Inferior parietal cortex (tissue), 1 donor: ENCODE data around the gene TMPRSS2.

Experiments
- DNase-seq: peaks from one replicate; pipeline ENCODE4 v3.0.0-alpha.2; 2016; ENCODE audit errors: extremely low spot score

TMPRSS2 gene

DNA sequence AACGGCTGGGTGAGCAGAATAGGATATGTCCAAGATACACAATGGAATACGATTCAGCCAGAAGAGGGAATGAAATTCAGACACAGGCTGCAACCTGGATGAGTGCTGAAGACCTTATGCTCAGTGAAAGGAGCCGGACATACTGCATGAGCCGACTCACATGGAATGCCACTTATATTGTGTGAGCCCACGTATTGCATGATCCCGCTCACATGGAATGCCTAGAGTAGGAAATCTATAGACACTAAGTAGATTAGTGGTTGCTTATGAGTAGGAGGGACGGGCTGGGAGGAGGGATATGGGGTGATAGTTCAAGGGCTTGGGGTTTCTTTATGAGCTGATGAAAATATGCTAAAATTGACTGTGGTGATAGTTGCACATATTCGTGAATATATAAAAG, 26.8 kb downstream of the TMPRSS2 start:
- no peak for DNase-seq

DNA sequence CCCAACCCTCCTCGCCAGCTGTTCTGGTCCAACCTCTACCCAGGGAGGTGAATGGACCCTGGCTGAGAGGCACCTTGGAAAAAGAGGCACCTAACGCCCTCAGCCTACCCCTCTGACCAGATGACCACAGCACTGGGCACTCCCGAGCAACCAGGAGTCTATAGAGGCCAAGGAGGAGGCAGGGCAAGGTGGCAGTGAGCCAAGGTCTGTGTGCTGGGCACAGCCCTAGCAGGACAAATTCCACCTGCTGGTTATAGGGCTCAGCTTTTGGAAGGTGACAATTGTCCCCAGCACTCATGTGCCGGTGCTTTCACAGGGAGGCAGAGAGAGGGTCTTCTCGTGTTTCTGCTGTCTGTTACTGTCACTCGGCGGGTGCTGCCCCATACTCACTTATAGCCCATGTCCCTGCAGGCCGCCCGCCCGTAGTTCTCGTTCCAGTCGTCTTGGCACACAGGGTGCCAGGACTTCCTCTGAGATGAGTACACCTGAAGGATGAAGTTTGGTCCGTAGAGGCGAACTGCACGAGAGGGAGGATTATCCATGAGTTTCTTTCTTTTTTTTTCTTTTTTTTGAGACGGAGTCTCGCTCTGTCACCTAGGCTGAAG, 27.8 kb downstream of the TMPRSS2 start:
- no peak for DNase-seq

DNA sequence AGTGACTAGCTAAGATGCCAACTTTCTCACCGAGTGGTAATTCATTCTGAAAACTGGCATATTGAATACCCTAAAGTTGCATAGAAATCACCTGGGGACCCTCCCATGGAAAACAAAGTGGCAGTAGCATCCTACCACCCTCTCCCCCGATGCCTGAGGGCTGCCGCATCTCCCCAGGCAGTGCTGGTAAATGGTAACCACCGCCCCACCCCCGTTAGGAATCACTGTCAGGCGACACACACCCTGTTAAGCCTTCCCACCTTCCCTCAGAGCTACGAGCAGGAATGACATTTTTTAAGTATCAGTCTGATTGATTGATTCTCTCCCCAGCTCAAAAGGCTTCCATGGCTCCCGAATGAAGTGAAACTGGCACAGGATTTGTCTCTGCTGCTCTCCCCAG, 28.3 kb downstream of the TMPRSS2 start:
- DNase-seq = no peak

DNA sequence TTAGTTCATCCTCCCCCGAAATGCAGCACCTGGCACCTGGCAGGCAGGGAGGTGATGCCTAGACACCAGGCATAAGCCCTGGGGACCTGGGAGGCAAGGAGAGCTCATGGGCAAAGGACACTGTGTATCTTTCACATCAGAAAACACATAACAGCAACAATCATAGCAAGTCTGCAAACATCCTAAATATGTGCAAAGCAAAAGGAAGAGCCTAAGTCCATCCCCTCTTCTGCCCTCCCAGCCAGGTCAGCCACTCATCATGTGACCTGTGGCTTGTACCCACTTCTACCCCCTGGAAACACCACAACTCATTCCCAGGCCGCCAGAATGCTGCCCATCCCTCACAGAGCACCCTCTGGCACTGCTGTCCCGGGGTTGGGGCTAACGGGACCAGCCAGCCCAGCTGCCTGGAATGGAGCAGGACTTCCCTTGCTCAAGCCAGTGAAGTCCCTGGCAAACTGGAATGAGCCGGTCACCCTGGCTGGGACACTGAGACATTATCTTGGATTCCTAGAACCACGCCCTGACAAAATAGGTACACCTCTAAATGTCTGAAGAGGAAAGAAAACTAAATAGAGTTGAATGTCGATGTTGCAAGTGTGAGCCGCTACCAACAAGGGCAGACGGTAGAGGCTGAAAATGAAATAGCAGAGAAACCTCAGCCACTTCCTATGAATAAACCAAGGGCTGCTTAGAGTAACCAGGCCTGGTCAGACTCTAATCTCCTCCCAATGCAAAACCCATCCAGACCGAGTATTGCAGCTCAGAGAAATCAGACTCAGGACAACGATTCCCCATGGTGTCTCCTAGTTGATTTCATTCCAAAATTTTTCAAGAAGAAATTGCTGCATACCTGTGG, 29.4 kb downstream of the TMPRSS2 start:
- no peak for DNase-seq

DNA sequence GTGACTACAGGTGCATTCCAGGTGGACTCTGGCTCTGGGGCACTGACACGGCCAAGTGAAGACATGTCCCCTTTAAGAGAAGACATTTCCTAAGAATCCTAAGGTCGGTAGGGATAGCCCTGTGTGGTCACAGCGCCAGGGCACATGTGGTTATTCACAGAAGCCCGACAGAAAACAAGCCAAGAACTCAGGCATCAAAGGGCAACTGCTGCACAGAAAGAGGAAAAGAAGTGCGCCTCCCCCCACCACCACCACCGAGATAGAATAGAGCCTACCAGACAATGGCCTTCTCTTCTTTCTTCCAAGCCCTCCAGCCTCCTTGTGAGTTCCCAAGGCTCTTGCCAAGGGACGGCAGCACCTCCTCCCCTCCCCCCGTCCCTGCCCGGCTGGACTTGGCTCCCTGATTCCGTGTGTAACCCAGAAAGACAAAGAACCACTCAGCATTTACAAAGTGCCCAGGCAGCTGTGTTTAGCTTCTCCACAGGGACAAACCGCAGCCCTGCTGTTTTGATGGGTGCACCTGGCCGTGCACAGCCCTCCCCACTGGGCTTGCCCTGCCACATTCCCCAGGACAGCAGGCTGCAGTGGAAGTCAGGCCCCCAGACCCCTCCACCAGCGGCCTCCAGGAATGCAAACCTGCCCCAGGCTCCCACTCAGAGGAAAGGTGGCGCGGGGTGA, 30.2 kb downstream of the TMPRSS2 start:
- DNase-seq = peak; percentile 8

DNA sequence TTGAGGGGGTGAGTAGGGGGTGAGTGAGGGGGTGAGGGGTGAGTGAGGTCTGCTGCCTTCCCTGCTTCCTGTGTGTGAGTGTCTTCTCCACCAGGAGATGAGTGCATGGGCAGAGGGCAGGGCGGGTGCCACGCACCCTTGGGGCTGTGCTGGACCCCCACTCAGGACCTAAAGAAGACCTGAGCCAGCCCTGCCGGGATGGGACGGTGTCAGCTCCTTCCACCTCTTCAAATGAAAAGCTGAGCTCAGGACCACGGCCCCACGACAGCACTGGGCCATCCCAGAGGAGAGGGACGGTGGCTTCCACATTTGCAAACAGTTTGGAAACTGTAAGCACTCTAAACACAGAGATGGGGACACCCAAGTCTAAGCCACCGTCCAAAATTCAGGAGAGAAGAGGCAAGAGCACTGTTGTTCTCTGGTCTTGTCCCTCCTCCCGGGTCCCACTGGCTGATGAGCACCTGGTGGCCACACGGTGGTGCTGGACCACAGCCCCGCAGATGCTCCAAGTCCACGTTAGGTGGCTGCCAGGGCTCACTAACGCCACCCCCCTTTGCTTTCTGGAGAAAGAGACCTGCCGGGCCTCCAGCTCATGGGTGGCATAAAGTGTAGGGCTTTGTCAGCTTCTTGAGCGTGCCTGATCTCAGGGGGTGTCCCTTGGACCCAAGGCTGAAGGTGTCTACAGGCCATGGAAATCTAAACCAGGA, 32.1 kb downstream of the TMPRSS2 start:
- DNase-seq = no peak

DNA sequence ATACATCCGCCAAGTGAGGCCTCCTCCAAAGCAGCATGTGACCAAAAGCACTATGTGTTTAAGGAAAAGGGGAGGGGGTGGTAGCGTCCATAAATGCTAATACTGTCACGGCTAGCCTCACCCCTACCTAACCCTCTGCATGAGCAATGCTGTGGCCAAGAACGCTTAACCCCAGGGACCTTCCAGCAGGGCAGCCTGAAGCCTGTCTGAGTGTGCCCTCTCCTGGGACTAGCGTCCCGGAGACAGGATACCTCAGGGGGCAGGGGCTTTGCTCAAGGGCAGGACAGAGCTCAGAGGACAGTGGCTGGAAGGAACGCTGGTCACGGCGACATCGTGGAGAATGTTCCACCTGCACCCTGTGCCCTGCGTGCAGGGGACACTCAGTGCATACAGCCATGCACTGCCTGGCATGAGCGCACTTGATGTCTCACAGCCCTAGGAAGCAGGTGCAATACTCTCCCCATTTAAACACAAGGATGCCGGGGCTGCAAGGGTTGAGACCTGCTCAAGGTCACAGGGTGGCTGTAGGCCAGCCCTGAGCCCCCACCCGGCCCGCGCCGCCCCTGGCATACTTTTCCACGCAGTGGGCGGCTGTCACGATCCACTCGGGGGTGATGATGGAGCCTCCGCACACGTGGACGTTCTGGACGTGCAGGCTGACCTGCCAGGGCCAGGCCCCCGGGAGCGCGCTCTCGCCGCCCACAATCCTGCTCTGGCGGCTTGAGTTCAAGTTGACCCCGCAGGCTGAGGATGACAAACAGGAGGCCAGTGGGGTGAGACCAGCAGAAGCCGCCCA, 35.0 kb downstream of the TMPRSS2 start:
- no peak for DNase-seq

DNA sequence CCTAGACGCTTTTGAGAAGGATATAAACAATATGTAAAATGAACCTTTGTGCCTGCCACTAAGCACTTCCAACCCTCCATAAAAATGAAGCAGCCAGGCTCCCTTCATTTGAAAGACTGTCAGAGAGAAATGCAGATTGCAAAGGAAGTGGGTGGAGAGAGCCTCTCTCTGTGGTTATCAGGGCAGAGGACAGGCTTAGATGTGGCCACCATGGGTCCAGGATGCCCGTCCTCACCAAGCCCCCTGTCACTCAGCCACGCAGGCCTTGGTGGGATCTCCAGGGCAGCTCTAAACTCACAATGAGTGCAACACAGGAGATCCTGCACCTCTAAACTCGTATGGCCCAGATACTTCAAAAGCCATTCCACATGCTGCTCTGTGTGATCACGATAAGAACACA, 37.9 kb downstream of the TMPRSS2 start:
- no peak for DNase-seq

DNA sequence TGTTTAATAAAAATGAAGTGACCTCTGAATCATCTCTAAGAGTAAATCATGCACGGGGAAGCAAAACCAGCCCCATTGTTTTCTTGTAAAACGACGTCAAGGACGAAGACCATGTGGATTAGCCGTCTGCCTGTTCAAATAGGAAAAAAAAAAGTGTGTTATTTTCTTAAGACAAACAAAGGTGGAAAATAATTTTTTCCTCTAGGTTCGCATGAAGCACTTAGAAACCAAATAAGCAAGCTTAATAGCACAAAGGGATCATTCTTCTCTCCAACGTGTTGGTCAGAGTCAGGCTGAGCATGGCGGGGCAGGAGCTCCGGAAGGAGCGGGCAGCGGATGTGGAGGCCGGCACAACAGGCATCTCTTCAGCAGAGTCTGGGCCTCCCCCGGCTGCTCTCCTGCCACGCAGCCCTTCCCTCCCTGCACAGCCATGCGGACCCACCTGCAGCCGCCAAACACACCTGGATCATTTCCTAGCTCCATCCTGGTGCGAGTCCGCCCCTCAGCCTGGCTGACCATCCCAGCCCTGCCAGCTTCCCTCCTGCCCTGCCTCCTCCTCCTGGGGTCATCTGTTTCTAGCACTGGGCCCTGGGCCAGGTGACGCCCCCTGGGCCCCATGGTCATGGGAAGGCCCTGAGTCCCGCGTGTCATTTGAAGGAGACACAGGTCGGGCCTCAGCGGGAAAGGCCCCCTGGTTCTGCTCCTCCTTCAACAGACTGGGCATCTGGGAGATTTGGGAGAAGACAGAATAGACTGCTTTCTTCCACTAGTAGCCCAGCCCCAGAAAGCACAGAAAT, 41.7 kb downstream of the TMPRSS2 start:
- no peak for DNase-seq

DNA sequence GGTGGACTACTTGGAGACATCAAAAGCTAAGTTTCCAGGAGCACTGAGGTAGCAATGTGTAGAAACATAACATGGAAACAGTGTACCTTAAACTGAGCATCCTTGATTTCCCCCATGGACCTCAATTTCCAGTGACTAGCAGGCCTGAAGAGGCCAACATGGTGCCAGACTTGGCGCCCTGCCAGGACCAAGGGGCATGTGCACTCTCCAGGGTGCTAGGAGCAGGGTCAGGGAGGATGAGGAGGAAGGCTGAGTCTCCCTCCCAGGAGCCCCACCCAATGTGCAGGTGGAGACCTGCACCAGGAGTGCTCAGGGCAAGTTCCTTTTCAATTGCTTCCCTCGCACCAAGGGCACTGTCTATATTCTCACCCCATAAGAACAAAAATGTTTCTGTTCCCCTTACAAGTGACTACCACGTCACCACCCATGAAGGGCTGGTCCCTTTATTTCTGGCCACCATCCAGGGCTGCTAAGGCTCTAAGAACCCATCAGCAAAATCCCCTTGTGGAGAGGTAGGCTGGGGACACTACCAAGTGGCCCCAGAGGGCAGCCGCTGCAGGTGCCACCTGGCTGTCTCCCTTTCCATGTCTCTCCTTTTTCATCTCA, 42.7 kb downstream of the TMPRSS2 start:
- DNase-seq = no peak

DNA sequence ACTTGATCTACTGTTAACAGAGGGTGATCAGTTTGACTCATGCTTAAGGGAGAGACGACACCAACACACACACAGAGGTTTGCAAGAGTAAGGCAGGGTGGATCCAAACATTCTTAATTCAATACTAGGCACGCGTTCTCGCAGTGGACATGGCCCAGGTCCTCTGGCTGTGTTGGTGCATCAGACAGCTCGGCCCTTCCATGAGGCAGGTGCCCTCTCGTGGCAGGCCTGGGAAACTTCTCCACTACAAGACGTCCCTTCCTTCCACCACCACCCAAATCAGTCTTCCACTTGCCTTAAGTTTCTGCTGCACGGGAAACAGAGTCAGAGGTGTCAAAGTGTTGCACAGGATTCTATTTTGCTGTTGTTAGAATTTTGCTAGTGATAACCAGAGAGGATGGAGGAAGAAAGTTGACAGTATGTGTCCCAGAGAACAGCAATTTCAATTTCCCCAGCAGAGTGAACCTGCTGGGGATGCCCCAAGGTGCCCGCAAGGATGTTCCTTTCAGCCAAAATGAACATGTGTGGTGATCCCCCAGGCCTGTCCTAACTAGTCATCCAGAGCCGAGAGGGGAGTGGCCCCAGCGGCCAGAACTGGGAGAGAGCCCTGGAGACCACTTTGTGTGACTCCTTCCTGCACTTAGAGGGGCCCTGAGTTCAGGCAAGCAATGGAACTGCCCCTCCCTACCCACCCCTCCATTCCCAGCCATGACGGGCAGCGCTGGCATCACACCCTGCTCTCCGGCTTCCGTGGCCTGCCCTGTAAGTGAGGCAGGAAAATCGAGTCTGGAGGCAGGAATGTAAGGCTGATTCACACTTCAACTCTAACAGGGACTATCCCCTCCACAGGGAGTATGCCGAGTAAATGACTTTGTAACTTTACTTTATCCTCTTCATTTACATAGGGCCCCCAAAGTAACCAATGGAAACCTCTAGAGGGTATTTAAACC, 47.1 kb downstream of the TMPRSS2 start:
- DNase-seq = peak; percentile 47

DNA sequence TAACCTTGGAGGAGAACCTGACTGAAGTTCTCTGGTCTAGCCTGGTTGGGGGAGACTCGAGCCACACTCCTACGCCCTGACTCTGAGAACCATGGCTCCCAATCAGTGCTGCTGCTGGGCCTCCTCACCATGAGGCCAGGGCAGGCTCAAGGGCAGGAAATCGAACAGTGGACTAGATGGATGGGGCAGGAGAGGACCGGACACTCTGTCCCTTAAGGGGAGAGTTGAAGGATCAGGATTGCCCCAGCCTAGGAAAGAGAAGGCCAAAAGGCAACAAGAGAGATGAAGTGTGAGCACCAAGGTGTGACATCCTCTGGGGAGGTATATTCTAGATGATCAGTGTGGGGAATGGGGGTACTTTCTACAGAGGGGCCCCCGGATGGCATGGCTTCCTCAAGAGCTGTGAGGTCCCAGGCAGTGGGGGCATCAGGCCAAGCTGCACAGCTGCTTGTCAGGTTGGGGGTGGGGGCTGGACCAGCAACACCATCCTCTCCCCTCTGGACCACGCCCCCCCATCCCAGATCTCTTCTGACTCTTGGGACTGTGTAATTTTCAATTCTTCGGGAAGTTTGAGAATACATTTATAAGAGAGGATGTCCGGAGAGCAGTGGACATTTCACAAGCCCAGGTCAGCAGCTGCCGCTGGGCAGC, 47.9 kb downstream of the TMPRSS2 start:
- DNase-seq = no peak

DNA sequence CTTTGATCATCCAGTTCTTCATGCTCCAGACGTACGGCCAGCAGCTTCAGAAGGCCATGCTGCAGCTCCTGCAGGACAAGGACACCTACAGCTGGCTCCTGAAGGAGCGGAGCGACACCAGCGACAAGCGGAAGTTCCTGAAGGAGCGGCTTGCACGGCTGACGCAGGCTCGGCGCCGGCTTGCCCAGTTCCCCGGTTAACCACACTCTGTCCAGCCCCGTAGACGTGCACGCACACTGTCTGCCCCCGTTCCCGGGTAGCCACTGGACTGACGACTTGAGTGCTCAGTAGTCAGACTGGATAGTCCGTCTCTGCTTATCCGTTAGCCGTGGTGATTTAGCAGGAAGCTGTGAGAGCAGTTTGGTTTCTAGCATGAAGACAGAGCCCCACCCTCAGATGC, 49.4 kb downstream of the TMPRSS2 start:
- no peak for DNase-seq

DNA sequence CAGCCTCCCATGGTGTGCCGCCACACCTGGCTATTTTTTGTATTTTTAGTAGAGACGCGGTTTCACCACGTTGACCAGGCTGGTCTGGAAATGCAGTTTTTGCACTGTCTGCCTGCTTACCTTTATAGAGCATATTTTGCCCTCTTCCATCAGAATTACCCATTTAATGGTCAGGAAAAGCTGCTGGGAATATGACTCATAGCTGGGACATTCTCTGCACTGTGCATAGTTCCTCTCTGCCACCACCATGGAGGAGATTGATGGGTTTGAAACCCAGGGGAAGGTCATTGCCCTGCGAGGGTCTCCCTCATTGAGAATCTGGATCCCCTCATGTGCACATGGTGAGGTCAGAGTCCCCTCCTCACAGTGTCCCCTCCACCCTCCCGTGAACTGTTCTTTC, 49.8 kb downstream of the TMPRSS2 start:
- DNase-seq = no peak

DNA sequence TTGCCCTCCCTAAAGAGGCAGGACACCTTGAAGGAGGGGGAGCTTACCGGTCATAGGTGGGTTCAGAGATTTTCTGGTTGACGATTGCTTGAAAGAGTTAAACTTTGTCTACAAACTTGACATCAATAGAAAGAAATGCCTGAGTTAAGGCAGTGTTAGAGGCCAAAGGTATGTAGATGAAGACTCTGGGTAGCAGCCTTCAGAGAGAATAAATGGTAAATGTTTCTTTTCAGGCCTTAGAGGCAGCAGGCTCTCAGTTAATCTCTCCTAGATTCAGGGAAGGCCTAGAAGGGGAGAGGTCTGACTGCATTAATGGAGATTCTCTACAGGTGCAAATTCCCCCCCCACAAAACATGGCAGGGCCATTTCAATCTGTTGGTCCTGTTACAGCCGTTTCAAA, 54.2 kb downstream of the TMPRSS2 start:
- DNase-seq = no peak

DNA sequence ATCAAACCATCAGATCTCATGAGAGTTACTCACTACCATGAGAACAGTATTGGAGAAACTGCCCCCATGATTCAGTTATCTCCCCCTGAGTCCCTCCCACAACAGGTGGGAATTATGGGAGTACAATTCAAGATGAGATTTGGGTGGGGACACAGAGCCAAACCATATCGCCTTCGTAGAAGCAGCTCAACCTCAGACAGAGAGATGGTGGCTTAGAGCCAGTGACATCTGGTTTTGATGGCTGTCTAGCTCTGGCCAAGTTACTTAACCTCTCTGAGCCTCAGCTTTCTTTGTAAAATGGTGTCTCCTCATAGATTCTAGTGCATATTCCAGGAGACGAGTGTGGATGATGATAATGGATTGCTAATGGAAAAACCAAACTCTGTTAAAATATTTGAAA, 54.8 kb downstream of the TMPRSS2 start:
- DNase-seq = no peak

DNA sequence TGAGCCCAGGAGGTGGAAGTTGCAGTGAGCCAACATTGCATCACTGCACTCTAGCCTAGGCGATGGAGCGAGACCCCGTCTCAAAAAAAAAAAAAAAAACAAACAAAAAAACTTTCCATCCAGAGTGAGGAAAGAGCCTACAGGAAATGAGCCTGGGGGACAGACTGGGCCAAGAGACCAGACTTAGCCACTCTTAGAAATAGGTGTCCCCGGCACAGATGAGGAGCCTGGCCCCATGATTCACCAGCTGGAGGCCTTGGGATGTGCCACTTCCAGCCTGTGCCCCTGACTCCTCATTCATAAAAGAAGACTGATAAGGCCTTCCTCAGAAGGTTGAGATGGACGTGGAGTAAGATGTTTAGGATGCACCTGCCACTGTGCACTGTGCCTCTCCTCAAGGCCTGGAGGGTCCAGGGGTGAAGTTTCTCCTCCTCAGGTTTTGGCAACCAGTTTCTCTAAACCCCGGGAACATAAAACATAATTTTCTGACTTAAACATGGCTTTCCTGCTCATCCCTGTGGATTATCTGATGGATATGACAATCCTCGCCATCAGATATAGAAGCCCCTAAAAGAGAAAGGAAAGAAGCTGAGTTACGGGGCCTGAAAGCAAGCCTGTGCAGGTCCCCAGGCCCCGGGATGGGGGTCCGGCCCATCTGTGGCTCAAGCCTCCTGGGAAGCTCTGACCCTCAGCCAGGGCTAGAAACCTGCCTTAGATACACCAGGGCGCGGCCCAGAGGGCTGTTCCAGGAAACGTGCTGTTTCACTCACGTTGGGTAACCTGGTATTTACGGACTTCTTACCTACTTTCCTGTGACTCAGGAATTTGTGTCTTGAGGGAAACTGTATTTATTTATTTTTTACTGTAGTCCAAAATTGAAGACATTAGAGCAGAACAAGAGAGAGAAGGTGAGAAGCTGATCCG, 55.9 kb downstream of the TMPRSS2 start:
- DNase-seq = no peak
